CD4-positive, alpha-beta T cell (primary cell): Measurements from ENCODE around the gene TIMP3. TPM values are rescaled to one million over a fixed set of nuclear protein-coding genes. Genes with fewer than 3 reads are reported as not detected.

Source experiments
- ATAC-seq: fragments of 200-7000 bp; cut with Tn5 transposase; one replicate; pipeline ENCODE4 v1.10.0; 2022; ENCODE audit warnings: mild to moderate bottlenecking; ENCODE audit not compliant: poor library complexity
- CTCF ChIA-PET: fragments of 350-600 bp; sonication (Branson Sonifier 250); formaldehyde crosslinking; loops from one replicate; lab custom pipeline; 2021; ENCODE audit warnings: antibody characterized with exemption, inconsistent platforms; lab: Charles Lee
- POLR2A ChIA-PET: fragments of 350-600 bp; sonication (Branson Sonifier 250); formaldehyde crosslinking; loops from one replicate; lab custom pipeline; 2021; ENCODE audit warnings: antibody characterized with exemption, inconsistent platforms; lab: Charles Lee
- DNase-seq, 14 experiments: peaks; one replicate each; pipeline ENCODE4 v3.0.0-alpha.2; 2013 to 2020; ENCODE audit warnings: mixed read lengths in 2 of 14
- H3K27ac ChIP-seq, 2 donors: one replicate each; pipeline versions ENCODE4 v1.5.1 to v1.7.0; 2013; ENCODE audit warnings: low read length in 2 of 2, low read depth in 1 of 2, mild to moderate bottlenecking in 1 of 2
- H3K27me3 ChIP-seq, 2 experiments: 1 replicate in 1 of 2; 2 replicates in 1 of 2; pipeline versions ENCODE4 v1.6.1 to v1.7.0; 2013; ENCODE audit warnings: low read length in 2 of 2, control low read depth in 1 of 2, mild to moderate bottlenecking in 1 of 2, moderate library complexity in 1 of 2; ENCODE audit not compliant: insufficient read depth in 2 of 2, control insufficient read depth in 1 of 2
- H3K36me3 ChIP-seq: one replicate; pipeline ENCODE4 v1.6.1; 2013; ENCODE audit warnings: low read length, control low read depth; ENCODE audit not compliant: insufficient read depth
- H3K4me1 ChIP-seq: one replicate; pipeline ENCODE4 v1.6.1; 2013; ENCODE audit warnings: low read length, control low read depth; ENCODE audit not compliant: insufficient read depth
- H3K4me3 ChIP-seq: one replicate; pipeline ENCODE4 v1.5.1; 2013; ENCODE audit warnings: mild to moderate bottlenecking, low read length, moderate library complexity
- H3K9me3 ChIP-seq, 2 experiments: 1 replicate in 1 of 2; 2 replicates in 1 of 2; pipeline versions ENCODE4 v1.6.1 to v1.7.0; 2013; ENCODE audit warnings: low read length in 2 of 2, mild to moderate bottlenecking in 2 of 2, control low read depth in 1 of 2, moderate library complexity in 1 of 2; ENCODE audit not compliant: control insufficient read depth in 1 of 2, insufficient read depth in 1 of 2
- H3K27ac Mint-ChIP-seq: one replicate; pipeline ENCODE4 v1.8.0; 2020; ENCODE audit warnings: mixed read lengths
- H3K27me3 Mint-ChIP-seq: one replicate; pipeline ENCODE4 v1.8.0; 2021; ENCODE audit warnings: mixed read lengths
- H3K36me3 Mint-ChIP-seq: one replicate; pipeline ENCODE4 v1.8.0; 2021; ENCODE audit warnings: low read depth, mixed read lengths
- H3K4me1 Mint-ChIP-seq: one replicate; pipeline ENCODE4 v1.8.0; 2021; ENCODE audit warnings: low read depth, mixed read lengths
- H3K4me3 Mint-ChIP-seq: one replicate; pipeline ENCODE4 v1.8.0; 2020; ENCODE audit warnings: mild to moderate bottlenecking, mixed read lengths
- H3K9me3 Mint-ChIP-seq: one replicate; pipeline ENCODE4 v1.8.0; 2020; ENCODE audit warnings: mixed read lengths
- CTCF ChIP-seq: fragments of 200-600 bp; IDR thresholded peaks from one replicate; pipeline ENCODE4 v1.8.0; 2022; ENCODE audit warnings: antibody characterized with exemption, mild to moderate bottlenecking
- intact Hi-C, 2 experiments: fragments of 100-400 bp; cut with DNase I in 1 of 2; cut with micrococcal nuclease in 1 of 2; formaldehyde crosslinking; loops; one replicate each; pipeline versions ENCODE4 v1.15.1 to v1.9.0; 2023 to 2025; cut with DNase I, micrococcal nuclease
- total RNA-seq, 174 experiments: library from RNA in 2 of 174; stranded (reverse) in 2 of 174; gene quantifications; one replicate each; pipeline ENCODE4 v1.2.3 and lab custom pipeline; 2021 to 2026

Gene TIMP3
- total RNA-seq, 2 experiments from 2014 or later: 0.06 TPM; not detected in 1

- H3K4me3 ChIP-seq: no peak overlapping the region
- H3K36me3 ChIP-seq: no peaks in the 10 kb centered on the region
- CTCF ChIA-PET: no interaction called here
- TF ChIP-seq CTCF: no peak
- no peaks in the 10 kb centered on the region for H3K4me1 ChIP-seq
- Mint-ChIP-seq H3K9me3 (no peaks in the 10 kb centered on the region), H3K27me3 (no peaks in the 10 kb centered on the region), H3K27ac (no peak overlapping the region), H3K4me1 (peaks cover 14% of the 10 kb centered on the region), H3K4me3 (no peak overlapping the region), H3K36me3 (no peaks in the 10 kb centered on the region)
- no peak for ATAC-seq
- POLR2A ChIA-PET: interaction anchor here (1.0 kb wide), 1 partner anchor 355 kb away, joined by 3 read pairs; no protein-coding TSS in a partner anchor
- no peak for DNase-seq
- intact Hi-C loops: no loop called here
- H3K9me3 ChIP-seq: no peaks in the 10 kb centered on the region
- H3K27me3 ChIP-seq: no peaks in the 10 kb centered on the region
- H3K27ac ChIP-seq: no peak overlapping the region
These were observed 29.0 kb downstream of the TIMP3 start for GRCh38 chr22:32830473-32830872.

GRCh38 chr22:32830957-32831356, 29.5 kb downstream of the TIMP3 start:
- CTCF ChIA-PET: no interaction called here
- Histone ChIP-seq H3K27ac (no peak overlapping the region), H3K4me1 (no peaks in the 10 kb centered on the region), H3K36me3 (no peaks in the 10 kb centered on the region), H3K9me3 (no peaks in the 10 kb centered on the region), H3K27me3 (no peaks in the 10 kb centered on the region), H3K4me3 (no peak overlapping the region)
- Mint-ChIP-seq H3K4me3 (no peak overlapping the region), H3K9me3 (no peaks in the 10 kb centered on the region), H3K4me1 (peaks cover 14% of the 10 kb centered on the region), H3K36me3 (no peaks in the 10 kb centered on the region), H3K27ac (no peak overlapping the region), H3K27me3 (no peaks in the 10 kb centered on the region)
- DNase-seq (no peak), ATAC-seq (no peak)
- no peak for TF ChIP-seq CTCF
- POLR2A ChIA-PET: interaction anchor here (1.0 kb wide), 1 partner anchor 356 kb away, joined by 3 read pairs; no protein-coding TSS in a partner anchor
- intact Hi-C loops: no loop called here

GRCh38 chr22:32831584-32831983, 30.1 kb downstream of the TIMP3 start:
- Mint-ChIP-seq H3K9me3 (no peaks in the 10 kb centered on the region), H3K36me3 (no peaks in the 10 kb centered on the region), H3K4me1 (peaks cover 14% of the 10 kb centered on the region), H3K4me3 (no peak overlapping the region), H3K27ac (no peak overlapping the region), H3K27me3 (no peaks in the 10 kb centered on the region)
- intact Hi-C loops: no loop called here
- DNase-seq: no peak
- Histone ChIP-seq H3K27ac (no peak overlapping the region), H3K36me3 (no peaks in the 10 kb centered on the region), H3K4me3 (no peak overlapping the region), H3K9me3 (no peaks in the 10 kb centered on the region), H3K27me3 (no peaks in the 10 kb centered on the region), H3K4me1 (no peaks in the 10 kb centered on the region)
- no peak for TF ChIP-seq CTCF
- ChIA-PET POLR2A (interaction anchor here (1.0 kb wide), 1 partner anchor 356 kb away, joined by 3 read pairs; no protein-coding TSS in a partner anchor), CTCF (no interaction called here)
- ATAC-seq: no peak
